Duodenal mucosa (tissue), 2 donors: ENCODE results near the gene RIPOR2.

Experiments used
- H3K27ac ChIP-seq: one replicate; pipeline ENCODE4 v1.7.0; 2013; ENCODE audit warnings: low read depth, low read length
- H3K27me3 ChIP-seq, 2 donors: one replicate each; pipeline ENCODE4 v1.7.0; 2013; ENCODE audit warnings: low read length in 2 of 2, control low read depth in 1 of 2; ENCODE audit not compliant: insufficient read depth in 2 of 2, control insufficient read depth in 1 of 2
- H3K36me3 ChIP-seq, 2 donors: one replicate each; pipeline ENCODE4 v1.7.0; 2013; ENCODE audit warnings: low read length in 2 of 2, control low read depth in 1 of 2; ENCODE audit not compliant: insufficient read depth in 2 of 2, control insufficient read depth in 1 of 2
- H3K4me1 ChIP-seq, 2 donors: one replicate each; pipeline ENCODE4 v1.7.0; 2013; ENCODE audit warnings: low read length in 2 of 2, control low read depth in 1 of 2; ENCODE audit not compliant: insufficient read depth in 2 of 2, control insufficient read depth in 1 of 2
- H3K4me3 ChIP-seq, 2 donors: one replicate each; pipeline ENCODE4 v1.7.0; 2013; ENCODE audit warnings: low read length in 2 of 2, low read depth in 1 of 2
- H3K9ac ChIP-seq, 2 donors: one replicate each; pipeline ENCODE4 v1.7.0; 2013; ENCODE audit warnings: low read length in 2 of 2, low read depth in 1 of 2
- H3K9me3 ChIP-seq, 2 donors: one replicate each; pipeline ENCODE4 v1.7.0; 2013; ENCODE audit warnings: low read length in 2 of 2, control low read depth in 1 of 2; ENCODE audit not compliant: control insufficient read depth in 1 of 2

The RIPOR2 gene

DNA sequence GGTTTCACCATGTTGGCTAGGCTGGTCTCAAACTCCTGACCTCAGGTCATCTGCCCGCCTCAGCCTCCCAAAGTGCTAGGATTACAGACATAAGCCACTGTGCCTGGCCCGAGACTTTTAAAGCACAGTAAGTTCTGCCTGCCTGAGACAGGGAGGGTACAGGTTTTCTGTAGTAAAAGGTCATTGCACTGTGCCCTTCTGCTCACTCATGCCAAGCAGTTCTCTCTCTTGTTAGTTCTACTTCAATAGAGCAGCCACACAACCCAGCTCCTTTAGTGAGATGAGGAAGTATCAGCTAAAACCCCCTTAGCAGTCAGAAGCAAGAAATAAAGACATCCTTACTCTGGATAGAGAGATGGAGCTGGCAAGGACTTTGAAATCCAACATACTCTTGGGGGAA lies 84.7 kb downstream of the RIPOR2 start:
- H3K4me1 ChIP-seq: peaks cover 0 to 2% of the 10 kb centered on the region in 2 donors
- H3K27ac ChIP-seq: no peak overlapping the region
- H3K9ac ChIP-seq: no peak overlapping the region
- no peaks in the 10 kb centered on the region for H3K9me3 ChIP-seq
- no peaks in the 10 kb centered on the region for H3K27me3 ChIP-seq
- H3K36me3 ChIP-seq: peaks cover 0 to 3% of the 10 kb centered on the region in 2 donors
- H3K4me3 ChIP-seq: no peak overlapping the region

DNA sequence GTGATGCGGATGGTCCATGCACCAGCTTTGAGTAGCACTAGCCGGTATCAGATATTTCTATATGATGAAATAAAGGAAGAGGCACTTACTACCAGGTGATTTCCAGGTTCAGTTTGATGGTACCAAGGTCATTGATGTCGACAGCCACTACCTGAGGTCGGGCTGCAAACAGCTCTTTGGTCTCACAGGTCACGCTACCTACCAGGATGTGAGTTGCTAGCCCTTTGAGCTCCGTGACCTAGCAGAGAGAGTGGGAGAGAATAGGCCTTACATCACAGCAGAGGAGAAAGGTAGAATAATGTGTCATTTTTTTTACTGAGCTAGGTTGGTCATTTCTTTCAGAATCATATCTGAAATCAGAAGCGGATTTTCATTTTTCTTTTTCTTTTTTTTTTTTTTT lies 86.0 kb downstream of the RIPOR2 start:
- Histone ChIP-seq H3K27me3 (no peaks in the 10 kb centered on the region), H3K4me3 (no peak overlapping the region), H3K4me1 (no peaks in the 10 kb centered on the region), H3K9me3 (no peaks in the 10 kb centered on the region), H3K36me3 (peaks cover 0 to 3% of the 10 kb centered on the region in 2 donors), H3K9ac (no peak overlapping the region), H3K27ac (no peak overlapping the region)

- Histone ChIP-seq H3K4me1 (no peaks in the 10 kb centered on the region), H3K9me3 (no peaks in the 10 kb centered on the region), H3K27ac (no peak overlapping the region), H3K9ac (no peak overlapping the region), H3K4me3 (no peak overlapping the region), H3K27me3 (no peaks in the 10 kb centered on the region), H3K36me3 (peaks cover 0 to 3% of the 10 kb centered on the region in 2 donors)
Observed at GRCh38 chr6:24848461-24848860, 87.3 kb downstream of the RIPOR2 start.

DNA sequence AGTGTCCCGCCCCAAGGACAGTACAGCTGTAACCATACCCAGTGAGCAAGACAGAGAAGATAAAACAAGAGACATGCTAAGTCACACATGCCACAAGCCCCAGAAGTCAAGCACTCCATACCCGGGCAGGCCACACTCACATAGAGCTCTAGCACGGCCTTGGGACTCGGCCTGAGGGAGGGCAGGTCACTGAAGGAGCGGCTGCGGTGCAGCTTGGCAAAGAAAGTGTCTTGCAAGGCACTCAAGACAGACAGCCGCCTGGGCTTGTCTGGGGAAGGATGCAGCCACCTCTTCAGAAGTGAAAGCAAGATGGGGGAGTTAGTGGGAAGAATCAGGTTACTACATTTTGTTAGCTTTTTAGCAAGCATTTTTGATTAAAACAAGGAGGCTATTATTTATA lies 88.4 kb downstream of the RIPOR2 start:
- H3K27ac ChIP-seq: no peak overlapping the region
- no peaks in the 10 kb centered on the region for H3K4me1 ChIP-seq
- H3K27me3 ChIP-seq: no peaks in the 10 kb centered on the region
- H3K36me3 ChIP-seq: peaks cover 0 to 3% of the 10 kb centered on the region in 2 donors
- no peaks in the 10 kb centered on the region for H3K9me3 ChIP-seq
- no peak overlapping the region for H3K4me3 ChIP-seq
- H3K9ac ChIP-seq: no peak overlapping the region

- H3K27ac ChIP-seq: no peak overlapping the region
- no peaks in the 10 kb centered on the region for H3K9me3 ChIP-seq
- no peak overlapping the region for H3K4me3 ChIP-seq
- no peak overlapping the region for H3K9ac ChIP-seq
- no peaks in the 10 kb centered on the region for H3K4me1 ChIP-seq
- no peaks in the 10 kb centered on the region for H3K27me3 ChIP-seq
- H3K36me3 ChIP-seq: peaks cover 0 to 3% of the 10 kb centered on the region in 2 donors
Observed at GRCh38 chr6:24845578-24845977, 90.2 kb downstream of the RIPOR2 start.

DNA sequence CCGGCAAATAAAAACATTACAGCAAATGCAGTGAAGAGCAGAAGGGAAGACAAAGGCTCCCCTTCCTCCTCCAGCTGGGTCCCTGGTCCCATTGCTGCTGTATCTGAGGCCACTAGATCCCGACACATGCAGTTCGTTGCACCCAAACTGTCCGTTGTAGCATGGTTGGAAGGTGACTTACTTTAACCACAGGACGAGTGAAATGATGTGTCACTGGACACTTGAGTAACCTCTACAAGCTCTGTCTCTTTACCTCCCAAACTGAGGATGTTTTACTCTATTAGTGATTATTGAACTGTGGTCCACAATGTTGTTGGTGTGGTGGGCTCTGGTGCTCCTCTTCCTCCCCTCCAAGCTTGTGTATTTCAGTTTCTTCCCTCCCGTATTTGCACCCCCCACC lies 90.9 kb downstream of the RIPOR2 start:
- H3K27me3 ChIP-seq: no peaks in the 10 kb centered on the region
- no peak overlapping the region for H3K4me3 ChIP-seq
- no peaks in the 10 kb centered on the region for H3K9me3 ChIP-seq
- H3K27ac ChIP-seq: no peak overlapping the region
- peaks cover 0 to 3% of the 10 kb centered on the region in 2 donors for H3K36me3 ChIP-seq
- H3K4me1 ChIP-seq: no peaks in the 10 kb centered on the region
- no peak overlapping the region for H3K9ac ChIP-seq

GRCh38 chr6:24844061-24844460 lies 91.7 kb downstream of the RIPOR2 start:
- Histone ChIP-seq H3K27ac (no peak overlapping the region), H3K4me1 (no peaks in the 10 kb centered on the region)

GRCh38 chr6:24840187-24840586 lies 95.6 kb downstream of the RIPOR2 start:
- Histone ChIP-seq H3K9me3 (no peaks in the 10 kb centered on the region), H3K36me3 (no peaks in the 10 kb centered on the region), H3K27ac (no peak overlapping the region), H3K9ac (no peak overlapping the region), H3K4me3 (no peak overlapping the region), H3K27me3 (no peaks in the 10 kb centered on the region), H3K4me1 (no peaks in the 10 kb centered on the region)

More at GRCh38 chr6:24844061-24844460, 91.7 kb downstream of the RIPOR2 start:
- no peaks in the 10 kb centered on the region for H3K9me3 ChIP-seq
- no peaks in the 10 kb centered on the region for H3K27me3 ChIP-seq
- H3K36me3 ChIP-seq: no peaks in the 10 kb centered on the region
- no peak overlapping the region for H3K9ac ChIP-seq
- no peak overlapping the region for H3K4me3 ChIP-seq

DNA sequence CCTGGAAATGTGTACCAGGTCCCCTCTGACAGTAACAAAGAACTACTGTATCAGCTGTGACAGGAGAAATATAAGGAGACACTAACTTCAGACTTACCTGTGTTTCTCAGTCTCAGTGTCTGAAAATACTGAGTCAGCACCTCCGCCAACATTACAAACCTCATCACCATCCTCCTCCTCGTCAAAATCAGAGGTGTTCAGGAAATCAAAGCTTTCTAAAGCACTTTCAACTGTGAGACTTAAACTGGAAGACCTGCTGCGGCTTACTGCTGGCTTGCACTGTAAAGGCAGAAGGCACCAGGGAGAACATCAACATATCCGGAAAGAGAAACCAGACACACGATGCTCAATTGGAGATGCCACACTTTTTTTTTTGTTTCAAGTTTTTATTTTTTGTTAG lies 96.8 kb downstream of the RIPOR2 start:
- no peaks in the 10 kb centered on the region for H3K4me1 ChIP-seq

GRCh38 chr6:24838081-24838480 lies 97.7 kb downstream of the RIPOR2 start:
- Histone ChIP-seq H3K27ac (no peak overlapping the region), H3K4me1 (no peaks in the 10 kb centered on the region), H3K4me3 (no peak overlapping the region), H3K9me3 (no peaks in the 10 kb centered on the region), H3K36me3 (no peaks in the 10 kb centered on the region), H3K9ac (no peak overlapping the region), H3K27me3 (no peaks in the 10 kb centered on the region)

More for the DNA sequence above, 96.8 kb downstream of the RIPOR2 start:
- Histone ChIP-seq H3K27ac (no peak overlapping the region), H3K9me3 (no peaks in the 10 kb centered on the region), H3K4me3 (no peak overlapping the region), H3K36me3 (no peaks in the 10 kb centered on the region), H3K9ac (no peak overlapping the region), H3K27me3 (no peaks in the 10 kb centered on the region)

- H3K9me3 ChIP-seq: no peaks in the 10 kb centered on the region
- no peaks in the 10 kb centered on the region for H3K27me3 ChIP-seq
- H3K36me3 ChIP-seq: no peaks in the 10 kb centered on the region
- no peaks in the 10 kb centered on the region for H3K4me1 ChIP-seq
- H3K9ac ChIP-seq: no peak overlapping the region
- no peak overlapping the region for H3K27ac ChIP-seq
- H3K4me3 ChIP-seq: no peak overlapping the region
Observed at GRCh38 chr6:24836109-24836508, 99.7 kb downstream of the RIPOR2 start.
